K562 (cell line): Measurements from ENCODE around the gene C21orf58. TPM values are rescaled to one million over a fixed set of nuclear protein-coding genes. Genes with fewer than 3 reads are reported as not detected.

Experiments
- ATAC-seq: fragments of 200-7000 bp; cut with Tn5 transposase; 3 replicates; pipeline ENCODE4 v1.9.1; 2020; ENCODE audit warnings: moderate library complexity
- BruUV-seq: library from RNA; stranded (reverse); fragments of 400-500 nt; replicated peaks from 2 replicates; lab custom pipeline; 2021; lab: Mats Ljungman, UMichigan
- CTCF ChIA-PET: fragments of 300-600 bp; formaldehyde crosslinking; extraction: SDS; loops from one replicate; lab custom pipeline; 2021; ENCODE audit warnings: low intra/inter-chr PET ratio; lab: Yijun Ruan, JAX
- POLR2A ChIA-PET: fragments of 300-600, 350-650 bp; sonication (Branson Sonifier 250); formaldehyde crosslinking; extraction: SDS; loops from one replicate; lab custom pipeline; 2021; ENCODE audit warnings: antibody characterized with exemption, inconsistent platforms; lab: Yijun Ruan, JAX
- DNase-seq, 4 experiments: peaks; one replicate each; pipeline versions ENCODE4 v3.0.0 to v3.0.0-alpha.2; 2011 to 2018; ENCODE audit warnings: low spot score in 3 of 4, mixed read lengths in 3 of 4; ENCODE audit errors: extremely low read depth in 1 of 4
- FAIRE-seq: peaks from 2 replicates; lab custom pipeline; 2011; peaks lifted over from hg19 to GRCh38; lab: Jason Lieb, UNC
- H2AFZ ChIP-seq: 2 replicates; pipeline ENCODE4 v1.6.0; 2011; ENCODE audit warnings: low read depth, low read length, control low read depth, inconsistent platforms
- H3K27ac ChIP-seq: fragments of 200-600 bp; 3 replicates; pipeline ENCODE4 v1.8.0; 2011; ENCODE audit warnings: low read depth, mild to moderate bottlenecking, control low read depth, inconsistent platforms, low read length, moderate library complexity, mixed read lengths; ENCODE audit errors: extremely low read depth
- H3K27me3 ChIP-seq, 2 experiments: fragments of 300-600 bp in 1 of 2; 2 replicates in 1 of 2; 3 replicates in 1 of 2; pipeline versions ENCODE4 v1.6.0 to v1.8.0; 2011; ENCODE audit warnings: inconsistent platforms in 2 of 2, low read length in 2 of 2, mild to moderate bottlenecking in 1 of 2, mixed read lengths in 1 of 2, moderate library complexity in 1 of 2; ENCODE audit not compliant: control insufficient read depth in 2 of 2, insufficient read depth in 2 of 2
- H3K36me3 ChIP-seq: fragments of 300-600 bp; 3 replicates; pipeline ENCODE4 v1.8.0; 2011; ENCODE audit warnings: mild to moderate bottlenecking, low read length, inconsistent platforms; ENCODE audit not compliant: control insufficient read depth, insufficient read depth
- H3K4me1 ChIP-seq, 2 experiments: fragments of 200-600 bp in 1 of 2; replicated peaks in 1 of 2; 2 replicates in 1 of 2; 3 replicates in 1 of 2; pipeline versions ENCODE4 v1.5.1 to v1.8.0; 2011; ENCODE audit warnings: inconsistent platforms in 2 of 2, low read length in 2 of 2, mild to moderate bottlenecking in 1 of 2, mixed read lengths in 1 of 2, moderate library complexity in 1 of 2; ENCODE audit not compliant: control insufficient read depth in 2 of 2, insufficient read depth in 2 of 2
- H3K4me2 ChIP-seq: 2 replicates; pipeline ENCODE4 v1.6.1; 2011; ENCODE audit warnings: low read length, control low read depth, inconsistent platforms, mixed read lengths; ENCODE audit not compliant: insufficient read depth
- H3K4me3 ChIP-seq: fragments of 200-600 bp; sonication (generic), shearing (Covaris generic); 2 replicates; pipeline ENCODE4 v1.5.1; 2016; ENCODE audit warnings: control low read depth, inconsistent platforms
- H3K79me2 ChIP-seq: fragments of 200-600 bp; 3 replicates; pipeline ENCODE4 v1.8.0; 2011; ENCODE audit warnings: low read length, inconsistent platforms; ENCODE audit not compliant: control insufficient read depth, insufficient read depth
- H3K9ac ChIP-seq, 2 experiments: 2 replicates each; pipeline versions ENCODE4 v1.6.0 to v1.6.1; 2011; ENCODE audit warnings: low read depth in 2 of 2, low read length in 2 of 2, control low read depth in 1 of 2, inconsistent platforms in 1 of 2, mild to moderate bottlenecking in 1 of 2, mixed read lengths in 1 of 2; ENCODE audit not compliant: insufficient read depth in 1 of 2
- H3K9me1 ChIP-seq: one replicate; pipeline ENCODE4 v1.6.0; 2011; ENCODE audit warnings: inconsistent platforms, mild to moderate bottlenecking, low read length, moderate library complexity; ENCODE audit not compliant: control insufficient read depth, insufficient read depth
- H3K9me3 ChIP-seq: replicated peaks from 2 replicates; pipeline ENCODE4 v1.5.1; 2011; ENCODE audit warnings: low read depth, low read length, inconsistent platforms; ENCODE audit not compliant: control insufficient read depth, insufficient read depth
- H4K20me1 ChIP-seq: replicated peaks from 2 replicates; pipeline ENCODE4 v1.6.1; 2011; ENCODE audit warnings: low read length, inconsistent platforms, mixed read lengths; ENCODE audit not compliant: control insufficient read depth, insufficient read depth
- KLF10 ChIP-seq: fragments of 250-450 bp; sonication (Bioruptor Pico); IDR thresholded peaks from 2 replicates; pipeline ENCODE4 v1.6.1; 2021; ENCODE audit warnings: matching md5 sums
- MAFK ChIP-seq: IDR thresholded peaks from 2 replicates; pipeline ENCODE4 v1.6.1; 2011; ENCODE audit warnings: low read length, improper control_type of control experiment
- NEUROD1 ChIP-seq: fragments of 150-350 bp; IDR thresholded peaks from 2 replicates; pipeline ENCODE4 v1.6.1; 2014; ENCODE audit warnings: borderline replicate concordance, low read length, low read depth; ENCODE audit not compliant: partially characterized antibody
- NR0B1 ChIP-seq: fragments of 450-650 bp; IDR thresholded peaks from one replicate; pipeline ENCODE4 v1.6.1; 2018; ENCODE audit warnings: mild to moderate bottlenecking, moderate library complexity; ENCODE audit not compliant: partially characterized antibody
- NR3C1 ChIP-seq: sonication (generic); formaldehyde crosslinking; IDR thresholded peaks from 2 replicates; pipeline ENCODE4 v1.8.1; 2022; ENCODE audit warnings: missing genetic modification reagents
- RBM17 ChIP-seq: fragments of 200-400 bp; formaldehyde crosslinking; IDR thresholded peaks from 2 replicates; pipeline ENCODE4 v1.6.1; 2017; ENCODE audit warnings: low read depth, mild to moderate bottlenecking, low read length, borderline replicate concordance
- SLC30A9 ChIP-seq: fragments of 250-450 bp; sonication (Bioruptor Pico); IDR thresholded peaks from 2 replicates; pipeline ENCODE4 v1.8.0; 2022; ENCODE audit warnings: mild to moderate bottlenecking, moderate library complexity
- SMARCA5 ChIP-seq: fragments of 450-650 bp; IDR thresholded peaks from 2 replicates; pipeline ENCODE4 v1.6.1; 2016
- TRIM24 ChIP-seq, 2 experiments: fragments of 450-650 bp; IDR thresholded peaks; 2 replicates each; pipeline ENCODE4 v1.6.1; 2016
- ZFP30 ChIP-seq: fragments of 250-450 bp; sonication (Bioruptor Pico); IDR thresholded peaks from 2 replicates; pipeline ENCODE4 v1.8.0; 2022; ENCODE audit warnings: moderate library complexity, mild to moderate bottlenecking, inconsistent platforms, borderline replicate concordance
- ZFPM2 ChIP-seq: fragments of 250-450 bp; sonication (Bioruptor Pico); IDR thresholded peaks from 2 replicates; pipeline ENCODE4 v1.5.1; 2022; ENCODE audit warnings: mild to moderate bottlenecking
- ZNF197 ChIP-seq: fragments of 200-800 bp; sonication (Bioruptor generic); IDR thresholded peaks from 2 replicates; pipeline ENCODE4 v1.6.1; 2016; ENCODE audit warnings: low read depth, missing genetic modification characterization, missing compliant biosample characterization
- ZNF583 ChIP-seq: fragments of 250-450 bp; sonication (Bioruptor Pico); IDR thresholded peaks from 2 replicates; pipeline ENCODE4 v1.4.0; 2020
- ZNF785 ChIP-seq: fragments of 250-450 bp; sonication (Bioruptor Pico); IDR thresholded peaks from 2 replicates; pipeline ENCODE4 v1.4.0; 2020; ENCODE audit warnings: mild to moderate bottlenecking
- WGBS: fragments of 100-300 bp; shearing (Covaris generic); methylation state at CpG from one replicate; pipeline ENCODE4 v1.1.6; 2016; ENCODE audit warnings: low coverage, mixed read lengths; ENCODE audit not compliant: insufficient coverage; ENCODE audit errors: missing lambda C conversion rate; 5-methylcytosine and 5-hydroxymethylcytosine counted together
- in situ Hi-C: fragments of 300-500 bp; cut with MboI; formaldehyde crosslinking; loops from 4 replicates; pipeline ENCODE4 v1.15.0; 2018; ENCODE audit warnings: inconsistent platforms, mixed read lengths
- intact Hi-C: fragments of 100-400 bp; cut with micrococcal nuclease; formaldehyde crosslinking; loops from 2 replicates; pipeline ENCODE4 v1.14.2; 2022
- polyA plus RNA-seq, 8 experiments: library from polyadenylated mRNA; depleted of rRNA in 4 of 8; stranded (reverse) in 5 of 8; unstranded in 3 of 8; fragments of >200 nt; fragmentation: Nextera tagmentation in 2 of 8; fragmentation: Illumina TruSeq in 1 of 8; extraction: Ambion mirVana in 2 of 8; extraction: Trizol in 1 of 8; gene quantifications; 2 replicates each; pipeline versions ENCODE4 v1.2.1 to v1.2.3, GENCODE V29; 2011 to 2014; ENCODE audit warnings: inconsistent platforms in 1 of 8, missing spikeins in 1 of 8
- total RNA-seq, 7 experiments: library from RNA; depleted of rRNA in 6 of 7; stranded (reverse); fragments of >200 nt in 6 of 7; fragmentation: Illumina TruSeq in 2 of 7; extraction: Trizol in 2 of 7; gene quantifications; 2 replicates each; pipeline versions ENCODE4 v1.2.1 to v1.2.3, GENCODE V29; 2011 to 2021; ENCODE audit warnings: low replicate concordance in 1 of 7

Gene C21orf58
- total and polyA plus RNA-seq, 9 of the 15 experiments (the other 6 are each of a cell fraction or from before 2014, with no cell fraction given): 1.2 to 30.5 (median 12.4) TPM

GRCh38 chr21:46366091-46366490 lies 42.4 kb upstream of the C21orf58 start:
- in situ Hi-C loops: no loop called here
- Histone ChIP-seq H3K9me1 (no peaks in the 10 kb centered on the region), H2AFZ (no peak overlapping the region), H3K9me3 (no peaks in the 10 kb centered on the region), H3K27me3 (no peaks in the 10 kb centered on the region), H3K4me1 (peaks cover 0 to 11% of the 10 kb centered on the region in 2 experiments; a peak in 1 of 5 replicates), H3K27ac (no peak overlapping the region), H3K9ac (no peak overlapping the region), H3K4me3 (no peak overlapping the region), H3K79me2 (peaks cover 14% of the 10 kb centered on the region; the same call in 1 of the 3 replicates), H3K4me2 (no peak overlapping the region), H3K36me3 (peaks cover 80% of the 10 kb centered on the region; the same call in 2 of the 3 replicates), H4K20me1 (no peaks in the 10 kb centered on the region)
- DNase-seq (no peak), ATAC-seq (no peak), FAIRE-seq (no peak)
- POLR2A ChIA-PET: no interaction called here
- no TSS peak for BruUV-seq
- CTCF ChIA-PET: no interaction called here
- TF ChIP-seq NEUROD1 (no peak), TRIM24 (IDR thresholded peaks at IDR 0.05) (no peak), ZNF197 (no peak), SLC30A9 (CRISPR knock-in tag) (no peak), ZNF583 (CRISPR knock-in tag) (no peak), ZFP30 (CRISPR knock-in tag) (no peak), KLF10 (CRISPR knock-in tag) (no peak), ZNF785 (no peak), MAFK (no peak), RBM17 (no peak), SMARCA5 (no peak), NR0B1 (no peak), ZFPM2 (CRISPR knock-in tag) (no peak), NR3C1 (CRISPR knock-in tag) (no peak)
- WGBS: 95% methylated on average over 11 of the region's 11 CpGs
- intact Hi-C loops: no loop called here
